HK-2 (cell line): ENCODE data around the gene CD47.
A peak's percentile ranks its signal among the peaks of the same experiment; 100 is the strongest.

ENCODE experiments used
- DNase-seq: peaks from one replicate; pipeline ENCODE4 v3.0.0-alpha.2; 2018; ENCODE audit not compliant: unreplicated experiment

CD47 gene

DNA sequence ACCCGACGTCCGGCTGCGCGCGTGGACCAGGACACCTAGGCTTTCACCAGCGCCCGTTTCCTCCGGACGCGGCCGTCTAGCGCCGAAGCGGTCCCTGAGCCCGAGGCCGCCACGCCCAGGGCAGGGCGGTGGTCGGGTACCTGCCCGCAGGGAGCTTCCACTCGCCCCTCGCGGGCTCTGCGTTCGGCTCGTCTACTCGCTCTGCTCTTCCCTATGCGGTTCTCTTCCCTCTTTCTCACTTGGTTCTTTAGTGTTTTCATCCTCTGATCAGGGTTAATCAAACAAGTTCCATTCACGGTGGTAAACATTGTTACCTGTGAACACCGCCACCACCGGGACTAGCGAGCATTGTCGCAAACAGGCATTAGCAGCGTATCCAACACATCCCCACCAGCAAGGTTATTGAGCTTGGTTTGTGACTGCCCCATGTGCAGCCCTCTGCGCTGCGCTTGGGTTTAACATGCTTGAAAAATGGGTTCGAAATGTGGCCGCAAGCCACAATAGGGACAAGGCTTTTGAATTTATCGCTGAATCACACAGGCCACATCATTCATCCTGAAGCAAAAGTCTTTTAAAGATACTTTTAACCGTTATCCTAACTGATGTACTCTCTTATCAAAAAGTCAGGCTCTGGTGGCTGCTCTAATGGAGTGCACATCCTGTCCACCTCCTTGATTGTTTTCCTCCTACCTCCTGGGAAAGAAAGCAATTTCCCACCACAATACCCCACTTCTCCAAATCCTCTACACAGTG is 843 bp upstream of the CD47 start:
- DNase-seq = no peak

DNA sequence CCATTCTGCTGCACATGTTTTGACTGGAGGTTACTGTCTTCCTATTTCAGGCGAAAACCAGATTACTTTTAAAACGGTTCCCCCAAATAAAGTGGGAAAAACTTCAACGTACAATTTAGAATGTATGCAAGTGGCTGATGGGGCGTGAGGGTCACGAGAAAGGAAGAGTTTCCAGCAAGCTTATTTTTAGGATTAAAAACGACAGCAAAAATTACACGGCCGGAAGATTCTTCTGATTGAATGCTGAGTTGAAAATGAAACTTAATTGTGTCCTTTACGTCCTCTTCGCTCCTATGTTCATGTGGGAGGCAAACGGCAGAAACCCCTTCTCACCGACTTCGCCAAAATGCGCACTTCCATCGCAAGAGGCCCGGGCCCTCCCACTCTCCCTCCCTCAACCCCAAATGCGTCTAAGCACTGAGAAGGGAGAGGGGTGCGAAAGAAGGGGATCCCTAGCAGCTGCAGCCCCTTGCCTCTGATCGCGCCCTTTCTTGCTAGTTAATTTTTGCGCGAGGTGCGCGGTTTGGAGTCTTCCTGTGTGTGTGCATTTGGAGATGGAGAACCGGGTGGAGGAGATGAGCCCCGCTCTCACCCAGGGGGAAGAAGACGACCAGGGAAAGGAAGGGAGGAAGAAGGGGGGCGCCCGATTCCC is 656 bp downstream of the CD47 start:
- DNase-seq = peak; percentile 53

- DNase-seq = no peak
Measured at GRCh38 chr3:108089579-108089978, 1.3 kb downstream of the CD47 start.

DNA sequence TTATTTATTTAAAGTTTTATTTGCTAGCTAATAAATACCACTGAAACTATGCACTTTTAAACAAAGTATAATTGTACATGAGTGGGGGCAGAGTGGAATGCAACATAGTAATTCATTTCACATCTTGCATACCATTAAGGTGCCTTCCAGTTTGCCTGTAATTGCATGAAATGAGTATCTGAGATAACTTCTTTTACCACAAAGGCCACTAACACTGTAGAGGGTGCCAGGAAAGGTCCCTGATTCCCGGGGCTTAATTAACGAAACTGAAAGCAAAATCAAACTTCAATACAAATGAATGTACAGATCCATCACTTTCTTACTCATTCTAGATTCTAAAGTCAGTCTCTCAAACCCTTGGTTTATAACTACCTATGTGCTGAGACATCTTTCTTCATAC is 2.1 kb downstream of the CD47 start:
- no peak for DNase-seq

GRCh38 chr3:108088146-108088545 is 2.7 kb downstream of the CD47 start:
- no peak for DNase-seq

DNA sequence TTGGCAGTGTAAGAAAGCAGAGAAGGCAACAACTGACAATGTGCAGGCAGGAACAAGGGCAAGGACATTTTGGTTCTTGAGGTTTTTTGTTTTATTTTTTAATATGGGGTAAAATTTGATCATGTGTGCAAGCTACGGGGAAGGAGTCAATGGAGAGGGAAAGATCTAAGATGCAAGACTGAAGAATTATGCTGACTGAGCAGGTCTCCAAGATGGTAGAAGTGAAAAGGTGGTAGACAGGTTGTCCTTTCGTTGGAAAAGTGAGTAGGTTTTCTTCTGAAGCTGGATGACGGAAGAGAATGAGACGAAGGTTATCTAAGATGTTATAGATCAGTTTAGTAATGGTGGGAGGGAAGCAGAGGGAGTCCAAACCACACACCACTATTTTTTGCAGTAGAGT is 4.2 kb downstream of the CD47 start:
- DNase-seq = no peak

- no peak for DNase-seq
Measured at GRCh38 chr3:108085810-108086350, 5.0 kb downstream of the CD47 start.

GRCh38 chr3:108085370-108085769 is 5.5 kb downstream of the CD47 start:
- DNase-seq = no peak

DNA sequence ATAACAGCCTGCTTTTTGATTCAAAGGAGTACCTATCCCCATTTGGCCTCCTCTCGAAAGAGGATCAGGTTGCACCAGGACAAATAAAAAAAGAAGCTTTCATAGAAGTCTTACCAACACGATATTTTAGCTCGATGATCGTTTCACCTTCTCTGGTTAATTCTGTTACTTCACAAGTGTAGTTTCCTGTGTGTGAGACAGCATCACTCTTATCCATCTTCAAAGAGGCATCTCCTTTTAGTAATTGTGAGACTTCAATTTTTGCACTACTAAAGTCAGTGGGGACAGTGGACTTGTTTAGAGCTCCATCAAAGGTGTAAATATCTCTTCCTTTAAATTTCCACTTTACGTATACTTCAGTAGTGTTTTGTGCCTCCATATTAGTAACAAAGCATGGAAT is 11.0 kb downstream of the CD47 start:
- DNase-seq = no peak

GRCh38 chr3:108079043-108079442 is 11.8 kb downstream of the CD47 start:
- DNase-seq = no peak

- DNase-seq = no peak
Measured at GRCh38 chr3:108076564-108076963, 14.3 kb downstream of the CD47 start.

GRCh38 chr3:108073764-108074431 is 16.9 kb downstream of the CD47 start:
- no peak for DNase-seq

DNA sequence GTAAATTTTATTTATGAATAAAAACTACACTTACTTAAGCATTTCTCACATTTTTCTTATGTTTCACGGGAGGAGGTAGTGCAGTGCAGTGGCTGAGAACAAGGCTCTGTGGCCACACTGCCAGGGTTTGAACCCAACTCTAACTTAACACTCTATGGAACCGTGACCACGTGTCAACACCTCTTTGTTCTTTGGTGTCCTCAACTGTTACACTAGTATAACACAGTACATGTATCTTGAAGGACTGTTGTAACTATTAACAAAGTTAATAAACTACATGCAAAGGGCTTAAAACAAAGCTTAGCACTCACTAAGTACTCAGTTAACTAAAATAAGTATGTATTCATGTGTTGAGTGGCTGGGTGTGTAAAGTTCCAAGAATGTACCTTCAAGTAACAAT is 19.5 kb downstream of the CD47 start:
- no peak for DNase-seq

- no peak for DNase-seq
Measured at GRCh38 chr3:108070356-108070755, 20.5 kb downstream of the CD47 start.

GRCh38 chr3:108067768-108068167 is 23.1 kb downstream of the CD47 start:
- no peak for DNase-seq

GRCh38 chr3:108065096-108065495 is 25.7 kb downstream of the CD47 start:
- DNase-seq = no peak

DNA sequence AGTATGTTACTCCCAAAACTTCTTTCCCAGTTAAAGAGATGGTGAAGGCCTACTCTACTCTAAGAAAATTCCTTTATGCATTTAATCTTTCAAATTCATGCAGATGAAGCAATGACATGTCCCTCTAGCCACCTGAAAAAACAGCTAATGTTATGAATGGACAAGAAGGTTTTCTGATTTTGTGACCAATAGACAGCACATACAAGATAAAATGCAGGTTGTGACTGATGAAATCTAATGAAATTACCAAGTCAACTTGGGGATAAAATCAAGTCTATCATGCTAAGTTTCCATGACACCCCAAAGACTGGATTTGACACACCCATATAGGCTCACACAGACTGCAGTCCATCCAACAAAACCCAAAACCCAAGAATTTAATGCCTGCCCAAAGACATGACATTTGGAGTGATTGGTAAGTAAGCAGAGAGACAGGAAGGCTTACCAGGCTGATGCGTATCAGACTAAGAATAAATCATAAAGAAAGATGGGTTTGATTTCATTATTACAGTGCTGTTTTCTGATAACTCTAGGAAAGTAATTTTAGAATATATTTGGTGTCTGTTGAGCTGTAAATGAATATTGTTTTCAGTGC is 26.4 kb downstream of the CD47 start:
- DNase-seq = no peak

DNA sequence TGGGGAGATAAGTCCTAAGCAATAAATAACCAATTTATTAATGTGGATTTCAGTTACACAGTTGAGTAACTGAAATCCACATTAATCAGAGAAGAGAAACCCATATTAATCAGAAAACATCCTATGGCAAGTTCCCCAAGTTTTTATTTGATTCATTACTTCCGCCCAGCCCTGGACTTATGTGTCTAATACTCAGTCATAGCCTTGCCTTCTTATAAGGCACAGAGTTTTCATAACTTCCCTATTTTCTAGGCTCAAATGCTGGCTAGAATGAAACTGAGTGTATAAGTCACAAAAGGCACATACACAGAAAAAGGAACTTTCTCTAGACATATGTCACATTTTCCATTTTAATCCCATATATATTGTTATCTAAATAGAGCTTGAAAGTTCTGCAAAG is 28.8 kb downstream of the CD47 start:
- no peak for DNase-seq

DNA sequence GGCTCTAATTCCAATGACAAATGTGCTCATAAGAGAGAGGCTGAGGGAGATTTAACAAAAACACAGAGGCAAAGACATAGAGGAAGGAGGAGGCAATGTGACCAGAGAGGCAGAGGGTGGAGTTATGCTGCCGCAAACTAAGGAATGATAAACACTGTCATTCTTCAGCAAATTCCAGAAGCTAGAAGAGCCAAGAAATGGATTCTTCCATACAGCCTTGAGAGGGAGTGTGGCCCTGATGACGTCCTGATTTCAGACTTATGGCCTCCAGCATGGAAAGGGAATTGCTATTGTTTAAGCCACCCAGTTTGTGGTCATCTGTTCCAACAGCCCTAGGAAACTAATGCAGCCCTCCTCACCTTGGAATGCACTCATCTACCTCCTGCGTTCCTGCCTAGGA is 30.5 kb downstream of the CD47 start:
- DNase-seq = no peak

- no peak for DNase-seq
Measured at GRCh38 chr3:108055931-108056330, 34.9 kb downstream of the CD47 start.

- DNase-seq = no peak
Measured at GRCh38 chr3:108054935-108055334, 35.9 kb downstream of the CD47 start.

- DNase-seq = no peak
Measured at GRCh38 chr3:108053483-108053882, 37.3 kb downstream of the CD47 start.
